Measurements from ENCODE around the gene GRK1.

GRK1 gene

DNA sequence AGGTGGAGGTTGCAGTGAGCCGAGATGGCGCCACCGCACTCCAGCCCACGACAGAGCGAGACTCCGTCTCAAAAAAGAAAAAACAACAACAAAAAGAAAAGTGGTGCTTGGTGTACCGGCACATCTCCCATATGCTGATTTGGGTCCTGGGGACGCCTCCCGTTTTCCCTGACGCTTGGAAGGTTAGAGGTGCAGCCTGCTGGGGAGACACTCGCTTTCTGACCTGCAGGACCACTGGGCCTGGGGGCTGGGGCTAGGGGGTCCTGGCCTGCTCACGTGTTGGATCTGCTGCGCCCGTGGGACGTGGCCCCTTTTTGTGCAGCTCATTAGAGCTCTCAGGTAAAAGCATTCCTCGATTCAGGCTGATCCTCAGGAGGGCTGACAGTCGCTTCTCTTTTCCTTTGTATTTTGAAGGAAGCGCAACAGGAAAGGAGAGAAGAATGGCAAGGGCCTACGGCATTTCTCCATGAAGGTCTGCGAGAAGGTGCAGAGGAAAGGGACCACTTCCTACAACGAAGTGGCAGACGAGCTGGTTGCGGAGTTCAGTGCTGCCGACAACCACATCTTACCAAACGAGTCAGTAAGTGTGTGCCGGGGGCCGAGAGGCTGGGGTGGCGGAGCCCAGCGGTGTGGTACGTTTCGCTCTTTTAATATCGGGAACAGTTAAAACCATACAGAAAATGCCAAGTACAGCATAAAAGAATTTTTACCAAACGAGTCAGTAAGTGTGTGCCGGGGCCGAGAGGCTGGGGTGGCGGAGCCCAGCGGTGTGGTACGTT lies 34.1 kb upstream of the GRK1 start:
- DNase-seq (ENCODE audit: low spot score), result no peak

DNA sequence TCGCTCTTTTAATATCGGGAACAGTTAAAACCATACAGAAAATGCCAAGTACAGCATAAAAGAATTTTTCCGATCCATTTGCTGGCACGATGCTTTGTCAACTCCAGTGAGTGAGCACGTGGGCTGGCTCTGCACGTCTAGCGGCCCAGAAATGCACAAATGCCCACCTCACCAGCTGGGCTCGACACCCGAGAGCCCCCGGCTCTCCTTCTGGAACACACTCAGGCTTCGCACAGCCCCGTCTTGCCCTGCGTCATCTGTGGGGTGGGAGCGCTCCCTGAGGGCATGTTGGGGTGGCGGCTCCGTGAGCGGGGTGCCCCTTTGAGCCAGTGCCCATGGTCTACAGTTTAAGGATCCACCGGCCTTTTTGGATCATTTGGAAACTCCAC lies 33.5 kb upstream of the GRK1 start:
- DNase-seq (ENCODE audit: low spot score), result no peak

DNA sequence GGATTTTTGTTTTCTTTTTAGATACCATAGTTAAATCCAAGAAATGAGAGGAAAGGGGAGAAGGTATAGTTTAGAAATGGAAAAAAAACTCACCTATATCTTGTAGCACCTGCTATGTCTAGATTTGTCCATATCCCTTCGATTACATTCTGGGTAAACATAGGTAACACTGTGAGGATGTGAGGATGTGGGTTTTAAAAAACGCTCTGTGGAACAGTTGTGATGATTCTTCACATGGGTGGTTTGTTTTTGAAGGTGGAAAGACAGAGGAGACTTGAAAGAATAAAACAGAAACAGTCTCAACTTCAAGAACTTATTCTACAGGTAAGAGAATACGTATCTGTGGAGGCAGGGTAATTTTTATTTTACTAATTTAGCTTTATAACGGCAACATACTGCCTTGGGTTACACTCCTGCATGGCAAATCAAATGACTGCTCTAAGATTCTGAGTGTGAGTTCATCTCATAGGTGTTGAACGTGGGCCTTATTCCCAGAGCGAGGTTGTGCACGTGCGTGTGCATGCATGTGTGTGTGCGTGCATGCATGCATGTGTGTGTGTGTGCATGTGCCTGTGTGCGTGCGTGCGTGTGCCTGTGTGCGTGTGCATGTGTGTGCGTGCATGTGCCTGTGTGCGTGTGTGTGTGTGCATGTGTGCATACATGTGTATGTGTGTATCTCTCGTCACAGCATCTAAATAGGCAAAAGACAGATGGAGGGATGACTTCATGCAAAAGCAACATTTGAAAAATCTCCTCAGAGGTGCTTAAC lies 32.6 kb upstream of the GRK1 start:
- DNase-seq (ENCODE audit: low spot score), result no peak

DNA sequence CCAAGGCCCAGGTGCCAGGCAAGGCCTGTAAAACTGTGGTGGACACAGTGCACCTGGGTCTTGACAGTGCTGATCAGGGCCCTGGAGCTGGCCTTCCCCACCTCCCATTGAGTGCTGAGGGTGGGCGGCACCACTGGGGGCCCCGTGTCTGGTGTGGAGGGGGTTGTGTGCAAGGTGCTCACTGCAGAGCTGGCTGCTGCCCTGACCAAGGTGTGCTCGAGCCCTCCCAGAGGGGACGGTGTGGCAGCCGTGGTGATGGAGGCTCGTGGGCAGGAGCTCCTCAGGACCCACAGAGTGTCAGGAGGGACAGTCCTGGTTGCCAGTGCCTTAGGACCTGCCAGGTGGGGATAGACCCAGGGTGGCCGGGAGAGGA lies 32.0 kb upstream of the GRK1 start:
- no peak for DNase-seq (ENCODE audit: low spot score)

DNA sequence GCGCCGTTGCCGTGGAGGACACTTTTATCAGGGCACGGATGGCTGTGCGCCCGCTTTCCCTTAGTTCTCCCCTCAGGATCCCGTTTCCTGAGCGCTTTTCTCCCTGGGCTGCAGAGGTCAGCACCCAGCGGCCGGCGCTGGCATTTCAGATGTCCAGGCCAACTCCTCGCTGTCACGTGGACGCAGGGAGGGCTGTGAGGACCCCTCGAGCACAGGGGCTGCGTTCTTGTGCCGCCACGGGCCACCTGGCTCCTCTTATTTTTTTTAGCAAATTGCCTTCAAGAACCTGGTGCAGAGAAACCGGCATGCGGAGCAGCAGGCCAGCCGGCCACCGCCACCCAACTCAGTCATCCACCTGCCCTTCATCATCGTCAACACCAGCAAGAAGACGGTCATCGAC lies 31.3 kb upstream of the GRK1 start:
- DNase-seq (ENCODE audit: low spot score), result no peak

DNA sequence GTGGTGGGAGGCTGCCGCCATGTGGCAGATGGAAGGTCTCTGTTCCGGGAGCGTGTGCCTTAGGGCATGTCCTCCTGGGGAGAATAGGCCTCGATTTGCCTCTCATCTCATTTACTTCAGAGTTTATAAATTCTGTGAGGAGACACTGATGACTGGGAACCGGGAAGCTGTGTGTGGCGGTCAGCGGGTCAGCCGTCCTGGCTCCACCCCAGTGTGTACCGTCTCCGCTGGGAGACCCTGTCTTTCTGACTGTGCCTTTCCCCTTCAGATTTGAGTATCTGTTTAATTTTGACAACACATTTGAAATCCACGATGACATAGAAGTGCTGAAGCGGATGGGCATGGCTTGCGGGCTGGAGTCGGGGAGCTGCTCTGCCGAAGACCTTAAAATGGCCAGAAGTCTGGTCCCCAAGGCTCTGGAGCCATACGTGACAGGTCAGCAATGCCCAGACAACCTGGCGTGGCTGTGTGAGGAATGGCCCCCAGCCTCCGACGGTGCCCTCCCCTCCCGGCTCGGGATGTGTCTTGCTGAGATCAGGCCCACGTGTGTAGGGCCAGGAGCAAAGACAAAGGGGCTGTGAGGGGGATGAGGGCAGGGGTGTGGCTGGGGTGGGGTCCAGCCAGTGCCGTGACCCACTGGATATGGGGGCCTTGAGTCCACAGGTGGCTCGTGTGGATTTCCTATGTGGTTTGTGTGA lies 30.6 kb upstream of the GRK1 start:
- DNase-seq (ENCODE audit: low spot score), result no peak

DNA sequence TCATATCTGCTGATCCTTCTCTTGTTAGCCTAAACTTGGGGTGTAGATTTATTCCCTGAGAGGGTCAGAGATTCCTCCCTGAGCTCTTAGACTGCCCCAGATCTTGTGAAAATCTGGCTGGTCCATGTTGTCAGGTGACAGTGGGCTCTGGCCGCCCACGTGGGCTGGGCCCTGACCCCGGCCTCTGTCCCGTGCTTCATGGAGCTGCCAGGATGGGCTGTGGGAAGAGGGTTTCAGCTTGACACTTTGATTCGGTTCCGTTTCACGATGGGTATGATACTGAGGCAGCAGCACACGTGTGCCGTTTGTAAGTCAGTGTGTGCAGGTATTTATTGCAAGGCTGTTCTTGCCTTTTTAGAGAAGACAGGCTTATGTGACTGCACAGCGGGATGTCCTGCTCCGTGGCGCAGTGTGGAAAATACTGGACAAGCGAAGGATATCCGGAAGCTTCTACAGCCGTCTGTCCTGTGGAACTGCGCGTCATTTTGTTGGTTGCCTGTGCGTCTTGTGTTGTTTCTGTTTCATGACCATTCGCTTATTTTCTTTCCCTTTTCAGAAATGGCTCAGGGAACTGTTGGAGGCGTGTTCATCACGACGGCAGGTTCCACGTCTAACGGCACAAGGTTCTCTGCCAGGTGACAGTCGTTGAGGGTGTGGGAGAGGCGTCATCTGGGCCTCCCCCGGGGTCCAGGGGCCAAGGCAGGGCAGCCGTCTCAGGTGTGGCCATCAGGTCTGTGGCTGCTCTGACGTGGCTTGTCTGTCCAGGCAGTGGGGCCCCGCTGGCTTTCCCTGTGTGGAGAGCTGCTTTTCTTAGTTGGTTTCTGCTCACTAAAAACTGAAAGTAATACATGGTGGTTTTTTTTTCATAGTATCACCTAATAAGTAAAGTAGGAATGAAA lies 29.5 kb upstream of the GRK1 start:
- no peak for DNase-seq (ENCODE audit: low spot score)

DNA sequence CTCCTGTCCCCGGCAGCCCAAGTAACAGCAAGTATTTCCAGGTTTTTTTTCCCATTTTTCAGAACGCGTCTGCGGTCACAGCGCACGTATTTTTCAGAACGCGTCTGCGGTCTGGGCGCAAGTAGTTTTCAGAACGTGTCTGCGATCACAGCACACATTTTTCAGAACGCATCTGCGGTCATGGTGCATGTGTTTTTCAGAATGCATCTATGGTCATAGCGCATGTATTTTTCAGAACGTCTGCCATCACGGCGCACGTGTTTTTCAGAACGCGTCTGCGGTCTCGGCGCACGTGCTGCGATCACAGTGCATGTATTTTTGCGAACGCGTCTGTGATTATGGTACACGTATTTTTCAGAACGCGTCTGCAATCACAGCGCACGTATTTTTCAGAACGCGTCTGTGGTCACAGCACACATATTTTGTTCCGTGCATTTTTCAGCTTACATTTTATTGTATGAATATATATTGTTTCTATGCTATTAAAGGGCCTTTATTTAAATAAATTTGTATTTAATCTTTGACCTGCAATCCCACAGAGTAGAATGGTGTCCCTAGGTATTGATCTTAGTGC lies 28.8 kb upstream of the GRK1 start:
- no peak for DNase-seq (ENCODE audit: low spot score)

DNA sequence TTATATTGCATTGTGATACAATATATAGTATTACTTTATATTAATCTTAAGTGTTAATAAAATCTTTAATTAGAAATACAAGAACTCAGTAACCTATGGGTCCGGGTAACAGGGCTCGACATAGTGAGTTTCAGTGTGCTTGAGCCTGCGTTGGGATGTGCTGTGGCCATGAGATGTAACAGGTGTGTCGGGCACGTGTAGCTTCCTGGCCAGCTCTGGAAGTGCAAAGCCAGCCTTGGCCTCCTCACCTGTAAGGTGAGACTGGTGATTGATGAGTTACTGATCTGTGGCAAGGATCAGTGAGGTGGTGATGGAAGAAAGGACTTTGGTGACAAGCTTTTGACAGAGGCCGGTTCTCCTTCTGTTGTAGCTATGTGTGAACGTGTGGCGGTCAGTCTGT lies 28.2 kb upstream of the GRK1 start:
- no peak for DNase-seq (ENCODE audit: low spot score)

DNA sequence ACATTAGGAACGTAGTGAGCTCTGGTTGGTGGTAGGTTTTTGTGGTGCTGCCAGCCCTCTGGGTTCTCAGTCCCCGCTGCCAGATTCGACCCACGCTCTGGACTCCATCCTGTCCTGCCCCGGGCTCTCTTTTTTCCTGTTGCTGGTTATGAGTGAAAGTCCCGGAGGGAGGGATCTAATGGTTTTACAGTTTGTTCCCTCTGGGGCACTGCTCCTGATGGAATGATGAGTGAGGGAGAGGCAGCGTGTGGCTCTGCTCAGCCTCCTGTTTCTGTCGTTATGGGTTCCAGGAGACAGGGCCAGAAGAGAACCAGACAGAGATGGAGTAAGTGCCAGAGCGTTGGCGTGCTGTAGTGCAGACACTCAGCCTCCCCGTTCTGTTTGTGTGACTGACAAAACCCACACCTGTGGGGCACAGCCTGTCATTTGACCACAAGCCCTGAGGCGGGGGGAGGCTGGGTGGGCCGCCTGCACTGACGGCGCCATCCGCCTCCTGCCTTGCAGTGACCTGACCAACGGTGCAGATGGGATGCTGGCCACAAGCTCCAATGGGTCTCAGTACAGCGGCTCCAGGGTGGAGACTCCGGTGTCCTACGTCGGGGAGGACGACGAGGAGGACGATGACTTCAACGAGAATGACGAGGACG lies 27.3 kb upstream of the GRK1 start:
- no peak for DNase-seq (ENCODE audit: low spot score)

DNA sequence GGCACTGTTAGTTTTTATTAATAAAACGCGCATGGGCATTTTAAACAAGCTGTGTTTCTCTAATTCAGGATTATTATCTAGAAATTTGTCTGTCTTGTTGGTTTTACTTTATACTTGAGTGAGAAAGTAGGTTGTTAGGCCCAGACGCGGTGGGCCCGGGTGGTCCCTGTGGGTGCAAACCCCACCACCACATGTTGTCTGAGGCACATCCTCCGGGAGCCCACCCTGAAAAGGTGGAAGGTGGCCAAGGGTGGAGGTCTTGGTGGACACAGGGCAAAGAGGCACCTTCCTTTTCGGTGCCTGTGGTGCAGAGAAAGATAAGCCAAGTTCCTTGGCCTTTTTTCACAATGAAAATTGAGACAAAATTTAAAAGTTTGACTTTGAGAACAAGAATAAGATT lies 25.6 kb upstream of the GRK1 start:
- DNase-seq (ENCODE audit: low spot score), result no peak

DNA sequence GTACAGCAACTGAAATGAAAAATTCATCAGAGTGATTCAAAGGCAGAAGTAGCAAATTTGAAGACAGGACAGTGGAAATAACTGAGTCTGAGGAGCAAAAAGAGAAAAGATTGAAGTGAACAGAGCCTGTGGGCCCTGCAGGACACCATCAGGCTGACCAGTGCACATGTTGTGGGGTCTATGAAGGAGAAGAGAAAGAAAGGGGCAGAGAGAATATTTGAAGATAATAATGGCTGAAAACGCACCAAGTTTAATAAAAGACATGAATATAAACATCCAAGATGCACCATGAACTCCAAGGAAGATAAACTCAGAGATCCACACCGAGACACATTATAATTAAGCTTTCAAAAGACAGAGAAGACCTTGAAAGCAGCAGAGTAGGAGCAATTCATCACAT lies 24.5 kb upstream of the GRK1 start:
- DNase-seq (ENCODE audit: low spot score), result no peak

DNA sequence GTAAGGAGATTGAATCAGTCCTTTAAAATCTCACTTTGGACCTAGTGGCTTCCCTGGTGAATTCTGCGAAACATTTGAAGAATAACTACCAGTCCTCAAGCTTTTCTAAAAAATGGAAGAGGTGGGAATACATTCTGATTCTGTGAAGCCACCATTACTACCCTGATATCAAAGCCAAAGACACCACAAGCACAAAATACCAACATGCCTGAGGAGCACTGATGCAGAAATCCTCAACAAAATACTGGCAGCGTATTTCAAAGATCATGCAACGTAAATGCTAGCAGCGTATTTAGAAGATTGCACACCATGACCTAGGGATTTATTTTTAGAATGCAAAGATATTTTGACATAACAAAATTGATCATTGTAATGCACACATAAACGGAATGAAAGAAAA lies 23.4 kb upstream of the GRK1 start:
- no peak for DNase-seq (ENCODE audit: low spot score)

DNA sequence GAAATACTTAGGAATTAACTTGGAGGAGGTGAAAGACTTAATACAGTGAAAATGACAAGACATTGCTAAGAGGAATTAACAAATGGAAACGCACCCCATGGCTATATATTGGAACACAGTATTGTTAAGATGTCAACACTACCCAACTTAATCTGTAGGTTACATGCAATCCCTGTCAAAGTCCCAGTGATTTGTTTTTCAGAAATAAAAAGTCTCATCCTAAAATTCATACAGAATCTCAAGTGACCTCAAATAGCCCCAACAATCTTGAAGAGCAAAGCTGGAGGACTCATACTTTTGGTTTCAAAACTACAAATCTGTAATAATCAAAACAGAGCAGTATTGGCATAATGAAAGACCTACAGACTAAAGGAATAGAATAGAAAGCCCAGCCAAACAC lies 22.2 kb upstream of the GRK1 start:
- no peak for DNase-seq (ENCODE audit: low spot score)

DNA sequence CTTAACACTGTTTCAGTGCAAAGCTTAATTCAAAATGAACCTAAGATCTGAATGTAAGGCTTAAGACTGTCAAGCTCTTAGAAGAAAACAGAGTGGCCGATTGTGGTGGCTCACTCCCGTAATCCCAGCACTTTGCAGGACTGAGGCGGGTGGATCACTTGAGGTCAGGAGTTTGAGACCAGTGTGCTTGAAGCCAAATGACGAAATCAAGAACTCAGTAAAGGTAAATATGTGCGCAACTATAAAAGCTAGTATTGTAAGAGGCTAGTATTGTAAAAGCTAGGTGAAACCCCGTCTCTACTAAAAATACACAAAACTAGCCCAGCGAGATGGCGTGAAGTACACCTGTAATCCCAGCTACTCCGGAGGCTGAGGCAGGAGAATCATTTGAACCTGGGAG lies 21.7 kb upstream of the GRK1 start:
- DNase-seq (ENCODE audit: low spot score), result no peak

DNA sequence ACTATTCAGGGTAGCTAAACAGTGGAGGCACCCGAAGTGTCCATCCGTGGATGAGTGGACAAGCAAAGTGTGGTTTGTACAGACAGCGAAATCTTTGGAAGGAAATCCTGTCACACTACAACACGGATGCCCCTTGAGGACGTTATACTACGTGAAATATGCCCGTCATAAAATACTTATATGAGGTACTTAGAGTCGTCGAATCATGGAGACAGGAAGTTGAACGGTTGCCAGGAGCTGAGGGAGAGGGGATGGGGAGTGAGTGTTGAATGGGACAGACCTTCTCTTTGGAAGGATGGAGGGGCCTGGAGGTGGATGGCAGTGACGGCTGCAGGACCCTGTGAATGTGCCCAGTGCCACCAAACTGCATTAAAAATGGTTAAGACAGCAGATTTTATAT lies 20.6 kb upstream of the GRK1 start:
- no peak for DNase-seq (ENCODE audit: low spot score)

DNA sequence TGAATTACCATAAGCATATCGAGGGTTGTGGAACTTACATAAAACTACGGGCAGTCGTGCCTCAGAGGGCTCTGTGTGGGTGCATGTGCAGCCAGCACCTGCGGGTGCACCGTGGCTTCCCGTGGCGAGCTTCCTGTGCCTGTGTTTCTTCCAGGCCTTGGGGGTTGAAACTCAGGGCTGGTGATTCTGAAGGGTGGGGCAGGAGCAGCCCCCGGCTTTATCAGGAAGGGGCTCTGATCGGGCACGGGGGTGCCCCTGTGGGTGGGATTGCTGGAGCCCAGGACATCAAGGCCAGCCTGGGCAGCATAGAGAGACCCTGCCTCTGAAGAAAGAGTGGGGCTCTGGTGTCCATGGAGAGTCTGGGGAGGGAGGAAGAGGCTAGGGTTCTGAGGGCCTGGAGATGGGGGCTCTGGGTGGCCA lies 20.1 kb upstream of the GRK1 start:
- DNase-seq (ENCODE audit: low spot score), result no peak

DNA sequence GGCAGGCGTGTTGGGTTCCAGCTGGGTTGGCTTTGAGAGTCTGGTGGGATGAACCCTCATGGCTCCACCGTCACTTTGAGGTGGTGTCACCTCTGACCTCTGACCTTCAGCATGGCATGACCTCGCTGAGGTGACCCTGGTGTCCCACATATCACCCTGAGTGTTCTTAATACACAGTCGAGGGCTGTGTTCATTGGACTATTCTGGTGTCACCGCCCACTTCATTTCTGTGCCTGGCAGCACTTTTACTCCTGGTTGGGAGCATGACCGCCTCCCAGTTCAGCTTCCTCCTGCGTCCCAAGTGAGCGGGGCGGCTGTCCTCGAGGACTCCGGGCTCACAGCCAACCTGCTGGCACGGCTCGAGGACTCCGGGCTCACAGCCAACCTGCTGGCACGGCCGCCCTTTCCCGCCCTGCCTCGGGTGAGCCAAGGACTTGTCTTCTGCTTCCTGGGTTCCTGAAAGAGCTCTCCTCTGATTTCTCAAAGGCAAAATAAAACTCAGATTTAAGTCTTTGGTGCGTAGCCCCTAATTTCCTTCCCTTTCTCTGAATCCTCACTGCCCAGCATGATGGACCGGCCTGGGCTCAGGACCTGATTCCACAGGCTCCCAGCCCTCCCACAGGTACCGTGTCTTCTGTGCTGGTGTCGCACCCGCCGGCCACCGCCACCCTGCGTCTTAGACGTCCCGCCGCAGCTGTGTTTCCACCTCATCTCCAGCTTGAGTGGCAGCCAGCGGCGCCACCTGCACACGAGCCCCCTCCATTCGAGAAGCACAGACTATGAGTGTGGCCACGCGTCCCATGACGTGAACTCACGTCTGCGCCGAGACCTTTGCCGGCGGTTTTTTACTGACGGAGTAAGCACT lies 19.4 kb upstream of the GRK1 start:
- no peak for DNase-seq (ENCODE audit: low spot score)

DNA sequence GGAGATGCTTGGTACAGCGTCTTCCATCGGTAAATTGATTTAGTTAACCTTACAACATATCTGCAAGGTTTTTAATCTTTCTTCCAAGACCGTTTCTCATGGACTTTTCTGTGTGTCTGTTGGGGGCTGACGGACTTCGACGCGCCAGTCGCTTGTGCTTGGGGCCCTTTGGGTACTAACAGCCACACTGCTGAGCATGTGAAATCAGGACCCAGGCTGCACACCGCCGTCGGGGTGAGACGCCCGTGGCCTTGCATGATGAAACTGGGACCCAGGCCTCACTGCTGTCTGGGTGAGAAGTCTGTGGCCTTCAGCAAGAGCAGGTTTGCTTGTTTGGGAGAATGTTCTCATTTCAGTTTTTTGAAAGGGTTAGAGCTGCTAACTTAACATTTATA lies 18.8 kb upstream of the GRK1 start:
- DNase-seq (ENCODE audit: low spot score), result no peak

DNA sequence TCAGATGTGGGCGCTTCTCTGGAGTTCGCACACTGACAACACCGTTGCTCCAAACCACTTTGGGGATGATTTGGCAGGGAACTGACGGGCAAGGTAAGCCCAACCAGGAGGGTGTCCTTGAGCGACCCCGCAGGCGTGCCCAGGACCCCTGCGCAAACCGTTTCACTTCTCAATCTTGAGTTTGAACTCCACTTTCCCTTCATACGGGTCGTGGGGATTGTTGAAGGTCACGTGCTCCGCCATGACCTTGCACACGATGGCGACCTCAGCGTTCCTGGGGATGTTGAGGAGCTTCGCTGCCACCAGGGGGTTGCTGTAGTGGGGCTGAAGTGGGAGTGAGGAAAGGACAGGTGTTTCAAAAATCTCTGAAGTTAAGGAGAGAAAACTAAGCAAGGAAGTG lies 17.8 kb upstream of the GRK1 start:
- no peak for DNase-seq (ENCODE audit: low spot score)

Measured in germinal center (tissue), 1 donor.